HepG2 (cell line): Measurements from ENCODE around the gene NGB.

Source experiments
- BCL6 ChIP-seq: IDR thresholded peaks from 2 replicates; pipeline ENCODE4 v1.6.1; 2016; ENCODE audit warnings: missing genetic modification reagents, missing compliant biosample characterization
- ELF1 ChIP-seq: sonication (generic); formaldehyde crosslinking; IDR thresholded peaks from 2 replicates; pipeline ENCODE4 v1.4.0; 2020; ENCODE audit warnings: missing genetic modification reagents
- FOSL1 ChIP-seq: sonication (generic); formaldehyde crosslinking; IDR thresholded peaks from 2 replicates; pipeline ENCODE4 v1.9.0; 2021; ENCODE audit warnings: missing genetic modification reagents, borderline replicate concordance
- HDAC6 ChIP-seq: fragments of 200-600 bp; sonication (generic); IDR thresholded peaks from 2 replicates; pipeline ENCODE4 v1.7.0; 2017; ENCODE audit warnings: mild to moderate bottlenecking, antibody characterized with exemption, low read length, low read depth
- SIN3A ChIP-seq: IDR thresholded peaks from 2 replicates; pipeline ENCODE4 v1.6.1; 2011; ENCODE audit warnings: low read depth, mild to moderate bottlenecking, control low read depth, low read length, borderline replicate concordance
- SP1 ChIP-seq, 2 experiments: fragments of 450-650 bp in 1 of 2; sonication (generic) in 1 of 2; formaldehyde crosslinking in 1 of 2; IDR thresholded peaks; 2 replicates each; pipeline versions ENCODE4 v1.4.0 to v1.6.1; 2016 to 2020; ENCODE audit warnings: missing genetic modification reagents in 1 of 2
- TF ChIP-seq, protein P1 (sequence below): sonication (generic); formaldehyde crosslinking; IDR thresholded peaks from 2 replicates; pipeline ENCODE4 v1.5.0; 2020; ENCODE audit warnings: mild to moderate bottlenecking, missing genetic modification reagents, moderate library complexity

DNA sequence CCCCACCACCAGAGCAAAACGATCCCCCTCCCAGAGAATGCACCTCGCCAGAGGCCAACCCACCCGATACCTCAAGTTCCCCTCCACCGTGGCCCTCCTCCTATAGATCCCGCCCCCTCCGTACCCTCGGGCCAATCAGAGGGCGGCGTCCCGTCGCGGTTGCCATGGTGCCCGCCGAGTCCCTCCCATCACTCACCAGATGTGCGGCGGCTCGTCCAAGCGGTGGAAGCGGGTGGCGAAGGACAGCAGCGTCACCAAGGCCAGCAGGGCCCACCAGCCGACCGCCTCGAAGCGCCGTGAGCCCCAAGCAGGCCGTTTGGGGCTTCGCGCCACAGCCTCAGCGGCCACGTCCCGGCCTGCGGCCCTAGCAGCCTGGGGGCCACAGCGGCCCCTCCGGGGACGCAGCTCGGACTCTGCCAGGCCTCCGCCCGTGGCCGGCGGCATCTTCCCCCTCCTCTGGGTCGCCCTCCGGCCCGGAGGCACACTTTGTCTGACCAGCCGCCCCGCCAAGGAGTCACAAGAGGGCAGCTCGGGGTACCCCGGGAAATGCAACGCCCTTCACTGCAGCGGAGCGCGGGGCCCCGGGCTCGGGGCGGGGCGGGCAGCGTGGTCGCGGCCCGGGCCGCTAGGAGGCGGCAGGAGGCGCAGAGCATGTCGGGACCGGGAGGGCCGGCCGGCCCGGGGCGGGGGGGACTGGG, 49.4 kb upstream of the NGB start, which contains the start of gene POMT2:
- no peak for TF ChIP-seq ELF1
- no peak; the same call in 1 of the 2 replicates for TF ChIP-seq SIN3A
- TF ChIP-seq FOSL1 (CRISPR knock-in tag), result no peak
- TF ChIP-seq BCL6 (CRISPR knock-in tag), result no peak
- TF ChIP-seq, protein P1, sequence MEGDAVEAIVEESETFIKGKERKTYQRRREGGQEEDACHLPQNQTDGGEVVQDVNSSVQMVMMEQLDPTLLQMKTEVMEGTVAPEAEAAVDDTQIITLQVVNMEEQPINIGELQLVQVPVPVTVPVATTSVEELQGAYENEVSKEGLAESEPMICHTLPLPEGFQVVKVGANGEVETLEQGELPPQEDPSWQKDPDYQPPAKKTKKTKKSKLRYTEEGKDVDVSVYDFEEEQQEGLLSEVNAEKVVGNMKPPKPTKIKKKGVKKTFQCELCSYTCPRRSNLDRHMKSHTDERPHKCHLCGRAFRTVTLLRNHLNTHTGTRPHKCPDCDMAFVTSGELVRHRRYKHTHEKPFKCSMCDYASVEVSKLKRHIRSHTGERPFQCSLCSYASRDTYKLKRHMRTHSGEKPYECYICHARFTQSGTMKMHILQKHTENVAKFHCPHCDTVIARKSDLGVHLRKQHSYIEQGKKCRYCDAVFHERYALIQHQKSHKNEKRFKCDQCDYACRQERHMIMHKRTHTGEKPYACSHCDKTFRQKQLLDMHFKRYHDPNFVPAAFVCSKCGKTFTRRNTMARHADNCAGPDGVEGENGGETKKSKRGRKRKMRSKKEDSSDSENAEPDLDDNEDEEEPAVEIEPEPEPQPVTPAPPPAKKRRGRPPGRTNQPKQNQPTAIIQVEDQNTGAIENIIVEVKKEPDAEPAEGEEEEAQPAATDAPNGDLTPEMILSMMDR, result peak; percentile 32; the same call in 1 of the 2 replicates
- TF ChIP-seq HDAC6, result no peak
- no peak for TF ChIP-seq SP1 (IDR thresholded peaks at IDR 0.05)
- TF ChIP-seq SP1 (CRISPR knock-in tag; IDR thresholded peaks at IDR 0.05), result peak; percentile 81
